Mesothelial cell of epicardium (in vitro differentiated cells): Measurements from ENCODE around the gene TLR1. TPM values are rescaled to one million over a fixed set of nuclear protein-coding genes. Genes with fewer than 3 reads are reported as not detected.

Experiments
- DNase-seq, 2 experiments: peaks; one replicate each; pipeline ENCODE4 v3.0.0; 2021; ENCODE audit warnings: low spot score in 2 of 2; ENCODE audit not compliant: unreplicated experiment in 2 of 2
- H3K27ac Mint-ChIP-seq: 2 replicates; pipeline ENCODE4 v1.8.0; 2021; ENCODE audit warnings: mixed read lengths
- H3K27me3 Mint-ChIP-seq: 2 replicates; pipeline ENCODE4 v1.8.0; 2021; ENCODE audit warnings: low read depth, mixed read lengths
- H3K36me3 Mint-ChIP-seq: 2 replicates; pipeline ENCODE4 v1.8.0; 2021; ENCODE audit warnings: mixed read lengths
- H3K4me1 Mint-ChIP-seq: 2 replicates; pipeline ENCODE4 v1.8.0; 2021; ENCODE audit warnings: mixed read lengths
- H3K4me3 Mint-ChIP-seq: 2 replicates; pipeline ENCODE4 v1.8.0; 2021; ENCODE audit warnings: mild to moderate bottlenecking, moderate library complexity, mixed read lengths
- H3K9me3 Mint-ChIP-seq: 2 replicates; pipeline ENCODE4 v1.8.0; 2021; ENCODE audit warnings: mixed read lengths
- CTCF ChIP-seq: fragments of 200-600 bp; sonication (generic); IDR thresholded peaks from one replicate; pipeline ENCODE4 v1.5.0; 2021; ENCODE audit warnings: antibody characterized with exemption; ENCODE audit not compliant: unreplicated experiment
- total RNA-seq: library from RNA; stranded (reverse); gene quantifications from 3 replicates; pipeline ENCODE4 v1.2.1, GENCODE V29; 2021

TLR1 gene
- total RNA-seq, 1 donor from 2014 or later = 1.2 TPM

DNA sequence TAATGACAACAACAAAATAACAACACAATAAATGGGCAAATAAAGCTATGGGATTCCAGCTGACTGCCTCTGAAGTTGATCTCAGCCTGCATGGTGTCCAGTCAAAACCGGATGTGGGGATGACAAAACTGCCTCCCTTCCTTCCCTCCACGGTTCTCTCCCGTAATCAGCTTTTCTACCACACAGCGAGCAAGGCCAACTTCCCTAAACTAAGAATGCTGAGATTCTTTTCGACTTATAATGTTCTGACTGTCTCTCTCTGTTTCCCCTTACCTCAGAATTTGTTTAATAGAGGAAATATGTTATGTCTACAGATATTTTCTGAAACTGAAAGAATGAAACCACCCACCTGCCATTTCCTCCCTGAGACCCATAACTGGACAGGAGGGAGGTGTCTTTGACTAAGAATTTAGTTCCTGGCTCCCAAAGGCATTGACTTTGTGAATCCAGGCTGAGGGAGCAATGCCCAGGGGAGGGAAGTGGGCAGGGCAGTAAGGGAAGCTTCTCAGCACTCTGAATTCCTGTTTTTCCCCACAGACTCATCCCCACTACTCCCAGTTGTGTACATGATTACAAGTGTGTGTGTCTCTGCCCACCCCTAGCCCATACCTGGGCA, 1.0 kb upstream of the TLR1 start:
- Mint-ChIP-seq H3K4me3 (no peak overlapping the region), H3K27ac (no peak overlapping the region), H3K27me3 (no peaks in the 10 kb centered on the region), H3K36me3 (peaks cover 6% of the 10 kb centered on the region), H3K9me3 (peaks cover 23% of the 10 kb centered on the region), H3K4me1 (peaks cover 8% of the 10 kb centered on the region)
- DNase-seq = no peak
- TF ChIP-seq CTCF = no peak

- H3K9me3 Mint-ChIP-seq = peaks cover 28% of the 10 kb centered on the region
- H3K4me1 Mint-ChIP-seq = peaks cover 8% of the 10 kb centered on the region
- no peak overlapping the region for H3K4me3 Mint-ChIP-seq
- peaks cover 6% of the 10 kb centered on the region for H3K36me3 Mint-ChIP-seq
- no peak for TF ChIP-seq CTCF
- no peak for DNase-seq
- peak overlapping the region; percentile 27 for H3K27ac Mint-ChIP-seq
- no peaks in the 10 kb centered on the region for H3K27me3 Mint-ChIP-seq
Observed at GRCh38 chr4:38803833-38804653, 548 bp downstream of the TLR1 start.

- Mint-ChIP-seq H3K27me3 (no peaks in the 10 kb centered on the region), H3K4me1 (peaks cover 8% of the 10 kb centered on the region), H3K4me3 (no peak overlapping the region), H3K27ac (no peak overlapping the region), H3K9me3 (peaks cover 28% of the 10 kb centered on the region), H3K36me3 (peaks cover 6% of the 10 kb centered on the region)
- DNase-seq = no peak
- TF ChIP-seq CTCF = no peak
Observed at GRCh38 chr4:38802561-38803355, 1.8 kb downstream of the TLR1 start.

DNA sequence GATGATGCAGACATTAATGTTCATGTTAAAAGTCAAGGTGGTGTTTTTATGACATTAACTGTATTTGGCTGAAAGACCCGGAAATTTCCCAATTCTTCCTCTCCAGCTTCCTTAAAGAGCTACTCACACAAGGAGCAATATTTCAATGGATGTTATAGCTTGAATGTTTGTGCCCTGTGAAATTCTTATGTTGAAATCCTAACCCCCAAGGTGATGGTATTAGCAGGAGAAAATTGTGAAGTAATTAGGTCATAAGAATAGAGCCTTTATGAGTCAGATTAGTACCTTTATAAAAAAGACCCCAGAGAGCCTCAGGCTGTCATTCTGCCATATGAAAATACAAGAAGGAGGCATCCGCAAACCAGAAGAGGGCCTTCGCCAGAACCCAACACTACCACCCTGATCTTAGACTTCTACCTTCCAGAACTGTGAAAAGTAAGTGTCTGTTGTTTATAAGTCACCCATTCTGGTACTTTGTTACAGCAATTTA, 3.6 kb downstream of the TLR1 start:
- H3K4me1 Mint-ChIP-seq = peaks cover 8% of the 10 kb centered on the region
- no peak overlapping the region for H3K4me3 Mint-ChIP-seq
- H3K36me3 Mint-ChIP-seq = peaks cover 6% of the 10 kb centered on the region
- H3K27me3 Mint-ChIP-seq = peaks cover 6% of the 10 kb centered on the region
- no peak for TF ChIP-seq CTCF
- H3K27ac Mint-ChIP-seq = no peak overlapping the region
- DNase-seq = no peak
- H3K9me3 Mint-ChIP-seq = peaks cover 28% of the 10 kb centered on the region

- H3K36me3 Mint-ChIP-seq = peaks cover 6% of the 10 kb centered on the region
- no peak overlapping the region for H3K27ac Mint-ChIP-seq
- H3K4me3 Mint-ChIP-seq = no peak overlapping the region
- DNase-seq = no peak
- peaks cover 6% of the 10 kb centered on the region for H3K27me3 Mint-ChIP-seq
- TF ChIP-seq CTCF = no peak
- H3K4me1 Mint-ChIP-seq = peaks cover 8% of the 10 kb centered on the region
- peaks cover 28% of the 10 kb centered on the region for H3K9me3 Mint-ChIP-seq
Observed at GRCh38 chr4:38800366-38800765, 4.2 kb downstream of the TLR1 start.
